ENCODE results near the gene SEMA5A.
A peak's percentile ranks its signal among the peaks of the same experiment; 100 is the strongest.

The SEMA5A gene

GRCh38 chr5:9464478-9464877 lies 81.4 kb downstream of the SEMA5A start:
- no peak for TF ChIP-seq CTCF (IDR thresholded peaks at IDR 0.05; ENCODE audit: low read depth, low read length)
- in situ Hi-C loops (cut with HindIII; ENCODE audit: low sequenced_read_pairs) = no loop called here
- no peak overlapping the region for H3K4me3 ChIP-seq (ENCODE audit: low read depth, low read length)
- DNase-seq (ENCODE audit: low read depth, low spot score) = no peak

DNA sequence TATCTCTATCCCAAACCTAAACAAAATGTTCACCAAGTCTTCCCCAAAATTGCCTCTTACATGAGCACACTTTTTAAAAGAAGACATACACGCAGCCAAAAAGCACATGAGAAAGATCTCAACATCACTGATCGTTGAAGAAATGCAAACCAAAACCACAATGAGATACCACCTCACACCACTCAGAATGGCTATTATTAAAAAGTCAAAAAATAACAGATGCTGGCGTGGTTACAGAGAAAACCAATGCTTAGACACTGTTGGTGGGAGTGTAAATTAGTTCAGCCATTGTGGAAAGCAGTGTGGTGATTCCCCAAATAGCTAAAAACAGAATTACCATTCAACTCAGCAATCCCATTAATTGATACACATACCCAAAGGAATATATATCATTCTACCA lies 83.8 kb downstream of the SEMA5A start:
- no peak for DNase-seq (ENCODE audit: low read depth, low spot score)
- in situ Hi-C loops (cut with HindIII; ENCODE audit: low sequenced_read_pairs) = no loop called here
- H3K4me3 ChIP-seq (ENCODE audit: low read depth, low read length) = no peak overlapping the region
- TF ChIP-seq CTCF (IDR thresholded peaks at IDR 0.05; ENCODE audit: low read depth, low read length) = no peak

DNA sequence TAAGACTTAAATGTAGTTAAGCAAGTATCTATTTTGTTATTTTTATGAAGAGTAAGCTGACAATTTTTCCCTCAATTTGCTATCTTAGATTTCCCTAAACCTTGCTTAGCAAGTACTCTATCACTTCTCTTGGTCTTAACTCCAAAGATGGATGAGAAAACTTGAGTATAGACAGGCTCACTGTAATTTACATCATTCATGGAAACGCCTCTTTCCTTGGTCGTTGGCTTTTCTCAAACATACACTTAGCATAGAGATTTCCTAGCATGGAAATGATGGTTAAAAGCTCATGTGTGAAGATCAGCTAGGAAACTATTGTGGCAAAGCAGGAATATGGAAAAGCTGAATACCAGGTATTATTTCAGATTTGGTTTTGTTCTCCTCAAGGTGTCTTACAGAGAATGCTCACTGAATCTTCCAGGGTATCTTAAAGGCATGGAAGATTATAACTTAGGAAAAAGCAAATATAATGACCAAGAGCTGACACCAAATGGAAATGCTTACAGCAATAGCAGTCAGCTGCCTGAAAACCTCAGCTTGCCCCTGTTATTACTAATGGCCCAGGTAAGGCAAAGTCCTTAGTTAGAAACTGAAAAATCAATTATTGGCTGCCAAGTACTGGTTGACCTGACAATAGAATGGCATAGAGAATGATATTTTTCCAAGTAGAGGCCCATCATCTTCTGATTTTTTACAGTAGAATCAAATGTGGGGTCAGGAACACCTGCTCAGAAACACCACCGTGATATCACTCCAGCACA lies 84.8 kb downstream of the SEMA5A start:
- TF ChIP-seq CTCF (IDR thresholded peaks at IDR 0.05; ENCODE audit: low read depth, low read length) = no peak
- H3K4me3 ChIP-seq (ENCODE audit: low read depth, low read length) = no peak overlapping the region
- DNase-seq (ENCODE audit: low read depth, low spot score) = no peak
- in situ Hi-C loops (cut with HindIII; ENCODE audit: low sequenced_read_pairs) = no loop called here

DNA sequence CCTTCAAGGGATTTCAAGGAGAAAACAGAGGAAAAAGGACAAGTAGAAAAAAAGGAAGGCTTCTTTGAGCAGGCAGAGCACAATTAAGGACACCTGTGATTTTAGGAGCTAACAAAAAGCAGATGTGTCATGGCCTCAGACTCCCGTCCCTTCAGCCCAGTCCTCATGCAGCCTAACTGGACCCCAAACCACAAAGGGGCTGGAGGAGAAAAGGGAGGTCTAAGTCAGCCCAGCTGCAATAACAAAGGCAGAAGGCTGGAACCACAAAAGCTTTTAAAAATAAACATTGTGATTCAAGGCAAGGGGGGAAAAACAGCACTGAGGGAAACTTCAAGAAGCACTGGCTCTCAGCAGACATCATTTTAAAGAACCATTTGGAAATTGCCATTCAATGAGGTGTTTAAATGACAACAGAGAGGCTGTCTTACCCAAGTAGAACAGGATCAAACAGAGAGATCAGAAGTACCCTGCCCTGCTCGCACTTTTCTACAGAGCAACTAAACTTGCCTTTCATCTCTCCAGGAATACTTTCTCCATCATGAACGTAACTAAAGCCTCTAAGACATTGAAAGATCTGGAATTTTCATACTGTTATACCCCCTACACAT lies 89.3 kb downstream of the SEMA5A start:
- in situ Hi-C loops (cut with HindIII; ENCODE audit: low sequenced_read_pairs) = no loop called here
- H3K4me3 ChIP-seq (ENCODE audit: low read depth, low read length) = no peak overlapping the region
- DNase-seq (ENCODE audit: low read depth, low spot score) = peak; percentile 95
- TF ChIP-seq CTCF (IDR thresholded peaks at IDR 0.05; ENCODE audit: low read depth, low read length) = no peak

- no peak overlapping the region for H3K4me3 ChIP-seq (ENCODE audit: low read depth, low read length)
- in situ Hi-C loops (cut with HindIII; ENCODE audit: low sequenced_read_pairs) = no loop called here
- no peak for DNase-seq (ENCODE audit: low read depth, low spot score)
- TF ChIP-seq CTCF (IDR thresholded peaks at IDR 0.05; ENCODE audit: low read depth, low read length) = no peak
Observed at GRCh38 chr5:9455826-9456434, 89.9 kb downstream of the SEMA5A start.

GRCh38 chr5:9454491-9454890 lies 91.4 kb downstream of the SEMA5A start:
- no peak for DNase-seq (ENCODE audit: low read depth, low spot score)
- no peak overlapping the region for H3K4me3 ChIP-seq (ENCODE audit: low read depth, low read length)
- in situ Hi-C loops (cut with HindIII; ENCODE audit: low sequenced_read_pairs) = no loop called here
- TF ChIP-seq CTCF (IDR thresholded peaks at IDR 0.05; ENCODE audit: low read depth, low read length) = no peak
